NT2/D1 (cell line): ENCODE results near the gene TFPT.
A peak's percentile ranks its signal among the peaks of the same experiment; 100 is the strongest.

Experiments used
- DNase-seq: peaks from one replicate; pipeline ENCODE4 v3.0.0-alpha.2; 2011; ENCODE audit warnings: low read depth, low spot score
- H3K27me3 ChIP-seq: 2 replicates; pipeline ENCODE4 v1.6.0; 2011; ENCODE audit warnings: mild to moderate bottlenecking; ENCODE audit not compliant: insufficient read length, insufficient read depth
- H3K36me3 ChIP-seq: 2 replicates; pipeline ENCODE4 v1.6.1; 2011; ENCODE audit warnings: mild to moderate bottlenecking, low read length, mixed read lengths; ENCODE audit not compliant: insufficient read depth, insufficient read length
- H3K4me1 ChIP-seq: 2 replicates; pipeline ENCODE4 v1.5.1; 2011; ENCODE audit not compliant: insufficient read depth, insufficient read length
- H3K4me3 ChIP-seq: 2 replicates; pipeline ENCODE4 v1.5.1; 2011; ENCODE audit warnings: low read depth; ENCODE audit not compliant: insufficient read length
- H3K9ac ChIP-seq: 2 replicates; pipeline ENCODE4 v1.6.0; 2011; ENCODE audit warnings: low read depth; ENCODE audit not compliant: insufficient read length
- H3K9me3 ChIP-seq: 2 replicates; pipeline ENCODE4 v1.5.1; 2011; ENCODE audit warnings: mild to moderate bottlenecking, low read length; ENCODE audit not compliant: insufficient read depth
- SUZ12 ChIP-seq: IDR thresholded peaks from 2 replicates; pipeline ENCODE4 v1.6.1; 2011; ENCODE audit not compliant: insufficient read length, insufficient read depth; ENCODE audit errors: extremely low read depth
- YY1 ChIP-seq: IDR thresholded peaks from 2 replicates; pipeline ENCODE4 v1.6.1; 2011; ENCODE audit not compliant: insufficient read length, insufficient read depth
- ZNF274 ChIP-seq: IDR thresholded peaks from 2 replicates; pipeline ENCODE4 v1.6.1; 2011; ENCODE audit warnings: mild to moderate bottlenecking, low read depth, low read length

The TFPT gene

GRCh38 chr19:54148158-54148557, 32.7 kb upstream of the TFPT start:
- no peak for DNase-seq
- no peaks in the 10 kb centered on the region for H3K4me1 ChIP-seq
- H3K9ac ChIP-seq = no peak overlapping the region
- H3K36me3 ChIP-seq = peaks cover 90% of the 10 kb centered on the region
- no peaks in the 10 kb centered on the region for H3K9me3 ChIP-seq
- no peak overlapping the region for H3K4me3 ChIP-seq
- H3K27me3 ChIP-seq = no peaks in the 10 kb centered on the region
- TF ChIP-seq YY1 = no peak
- no peak for TF ChIP-seq SUZ12
- no peak for TF ChIP-seq ZNF274

- Histone ChIP-seq H3K4me3 (no peak overlapping the region), H3K4me1 (no peaks in the 10 kb centered on the region), H3K27me3 (no peaks in the 10 kb centered on the region), H3K36me3 (peaks cover 90% of the 10 kb centered on the region), H3K9me3 (no peaks in the 10 kb centered on the region), H3K9ac (no peak overlapping the region)
- DNase-seq = no peak
- no peak for TF ChIP-seq ZNF274
- TF ChIP-seq SUZ12 = no peak
- no peak for TF ChIP-seq YY1
Observed at GRCh38 chr19:54147676-54148075, 32.2 kb upstream of the TFPT start.

- no peak for DNase-seq
- peaks cover 93% of the 10 kb centered on the region for H3K36me3 ChIP-seq
Observed at GRCh38 chr19:54145541-54146158, 30.2 kb upstream of the TFPT start.

GRCh38 chr19:54142166-54142780, 26.8 kb upstream of the TFPT start:
- Histone ChIP-seq H3K9ac (no peak overlapping the region), H3K27me3 (no peaks in the 10 kb centered on the region), H3K4me3 (no peak overlapping the region), H3K9me3 (no peaks in the 10 kb centered on the region), H3K36me3 (peaks cover 88% of the 10 kb centered on the region), H3K4me1 (peaks cover 14% of the 10 kb centered on the region)
- DNase-seq = no peak
- TF ChIP-seq ZNF274 = no peak
- TF ChIP-seq SUZ12 = no peak
- no peak for TF ChIP-seq YY1

More at GRCh38 chr19:54145541-54146158, 30.2 kb upstream of the TFPT start:
- Histone ChIP-seq H3K4me3 (no peak overlapping the region), H3K4me1 (peaks cover 3% of the 10 kb centered on the region), H3K9ac (no peak overlapping the region), H3K27me3 (no peaks in the 10 kb centered on the region), H3K9me3 (no peaks in the 10 kb centered on the region)
- TF ChIP-seq YY1 (no peak), SUZ12 (no peak)

- Histone ChIP-seq H3K9ac (no peak overlapping the region), H3K9me3 (no peaks in the 10 kb centered on the region), H3K4me3 (no peak overlapping the region), H3K27me3 (no peaks in the 10 kb centered on the region), H3K36me3 (peaks cover 79% of the 10 kb centered on the region), H3K4me1 (peaks cover 14% of the 10 kb centered on the region)
- TF ChIP-seq YY1 (no peak), SUZ12 (no peak), ZNF274 (no peak)
- no peak for DNase-seq
Observed at GRCh38 chr19:54141356-54141755, 25.9 kb upstream of the TFPT start.

GRCh38 chr19:54138489-54139256, 23.2 kb upstream of the TFPT start:
- TF ChIP-seq ZNF274 = no peak
- no peak for TF ChIP-seq SUZ12
- no peak for TF ChIP-seq YY1
- H3K4me3 ChIP-seq = peak overlapping the region; percentile 66
- H3K9ac ChIP-seq = peak overlapping the region; percentile 80
- no peak for DNase-seq
- H3K36me3 ChIP-seq = peaks cover 52% of the 10 kb centered on the region
- H3K9me3 ChIP-seq = peaks cover under 1% of the 10 kb centered on the region; the same call in 1 of the 2 replicates
- H3K4me1 ChIP-seq = peaks cover 14% of the 10 kb centered on the region
- H3K27me3 ChIP-seq = no peaks in the 10 kb centered on the region

- Histone ChIP-seq H3K27me3 (no peaks in the 10 kb centered on the region), H3K4me3 (peak within 1 kb of the TSS; percentile 66), H3K9me3 (peaks cover 7% of the 10 kb centered on the region; the same call in 1 of the 2 replicates), H3K36me3 (peaks cover 50% of the 10 kb centered on the region), H3K9ac (peak within 1 kb of the TSS; percentile 84), H3K4me1 (peaks cover 14% of the 10 kb centered on the region)
- DNase-seq = no peak
- TF ChIP-seq YY1 (peak; percentile 71), ZNF274 (no peak)
Observed at GRCh38 chr19:54137699-54138488, 22.4 kb upstream of the TFPT start, which contains the start of gene CNOT3. CNOT3 (plus strand) TSS chr19:54137762; CDS start chr19:54142979, 5,217 bp downstream.
